ENCODE results near the gene ABCC10.
"Not testable (repeated sequence)": the region's sequence is repeated elsewhere in the genome, so short reads cannot be mapped to it uniquely, and the experiment has no call there.

The ABCC10 gene, protein sequence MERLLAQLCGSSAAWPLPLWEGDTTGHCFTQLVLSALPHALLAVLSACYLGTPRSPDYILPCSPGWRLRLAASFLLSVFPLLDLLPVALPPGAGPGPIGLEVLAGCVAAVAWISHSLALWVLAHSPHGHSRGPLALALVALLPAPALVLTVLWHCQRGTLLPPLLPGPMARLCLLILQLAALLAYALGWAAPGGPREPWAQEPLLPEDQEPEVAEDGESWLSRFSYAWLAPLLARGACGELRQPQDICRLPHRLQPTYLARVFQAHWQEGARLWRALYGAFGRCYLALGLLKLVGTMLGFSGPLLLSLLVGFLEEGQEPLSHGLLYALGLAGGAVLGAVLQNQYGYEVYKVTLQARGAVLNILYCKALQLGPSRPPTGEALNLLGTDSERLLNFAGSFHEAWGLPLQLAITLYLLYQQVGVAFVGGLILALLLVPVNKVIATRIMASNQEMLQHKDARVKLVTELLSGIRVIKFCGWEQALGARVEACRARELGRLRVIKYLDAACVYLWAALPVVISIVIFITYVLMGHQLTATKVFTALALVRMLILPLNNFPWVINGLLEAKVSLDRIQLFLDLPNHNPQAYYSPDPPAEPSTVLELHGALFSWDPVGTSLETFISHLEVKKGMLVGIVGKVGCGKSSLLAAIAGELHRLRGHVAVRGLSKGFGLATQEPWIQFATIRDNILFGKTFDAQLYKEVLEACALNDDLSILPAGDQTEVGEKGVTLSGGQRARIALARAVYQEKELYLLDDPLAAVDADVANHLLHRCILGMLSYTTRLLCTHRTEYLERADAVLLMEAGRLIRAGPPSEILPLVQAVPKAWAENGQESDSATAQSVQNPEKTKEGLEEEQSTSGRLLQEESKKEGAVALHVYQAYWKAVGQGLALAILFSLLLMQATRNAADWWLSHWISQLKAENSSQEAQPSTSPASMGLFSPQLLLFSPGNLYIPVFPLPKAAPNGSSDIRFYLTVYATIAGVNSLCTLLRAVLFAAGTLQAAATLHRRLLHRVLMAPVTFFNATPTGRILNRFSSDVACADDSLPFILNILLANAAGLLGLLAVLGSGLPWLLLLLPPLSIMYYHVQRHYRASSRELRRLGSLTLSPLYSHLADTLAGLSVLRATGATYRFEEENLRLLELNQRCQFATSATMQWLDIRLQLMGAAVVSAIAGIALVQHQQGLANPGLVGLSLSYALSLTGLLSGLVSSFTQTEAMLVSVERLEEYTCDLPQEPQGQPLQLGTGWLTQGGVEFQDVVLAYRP (N-terminal part only)

DNA sequence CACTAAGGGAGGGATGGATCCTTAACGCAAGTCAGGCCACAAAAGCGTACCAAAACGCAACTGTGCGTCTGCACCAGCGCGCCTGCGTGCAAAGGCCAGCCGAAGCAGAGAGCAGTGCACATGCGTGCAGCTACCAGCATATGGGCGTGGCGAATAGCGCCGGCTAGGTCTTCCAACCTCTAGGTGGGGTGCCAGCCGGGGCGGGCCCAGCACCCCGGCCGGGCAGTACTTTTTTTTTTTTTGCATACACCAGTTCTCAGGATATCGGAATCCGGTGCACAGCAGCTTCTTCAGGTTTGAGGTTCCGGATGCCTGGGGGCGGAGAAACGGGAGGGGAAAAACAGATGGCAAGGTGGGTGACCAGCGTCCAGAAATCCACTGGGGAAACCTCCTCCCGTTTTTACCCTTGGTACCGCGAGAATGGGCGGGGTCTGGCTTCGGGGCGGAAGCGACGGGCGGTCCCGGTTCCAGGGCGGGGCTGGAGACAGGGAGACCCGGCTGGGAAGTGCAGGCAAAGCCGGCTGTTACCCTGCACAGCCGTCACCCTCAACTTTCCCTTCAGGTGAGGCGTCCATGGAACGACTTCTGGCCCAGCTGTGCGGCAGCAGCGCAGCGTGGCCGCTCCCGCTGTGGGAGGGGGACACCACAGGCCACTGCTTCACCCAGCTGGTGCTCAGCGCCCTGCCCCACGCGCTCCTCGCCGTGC is at the start of gene ABCC10:
TSS of gene ABCC10 (plus strand) at position 136 of the 706 bp plus-strand sequence. CDS start at position 574, 438 bp downstream.
- peak; percentile 93 for DNase-seq (ENCODE audit: insufficient read length, low spot score)
- peak; percentile 41 for FAIRE-seq
- TF ChIP-seq, protein P1, sequence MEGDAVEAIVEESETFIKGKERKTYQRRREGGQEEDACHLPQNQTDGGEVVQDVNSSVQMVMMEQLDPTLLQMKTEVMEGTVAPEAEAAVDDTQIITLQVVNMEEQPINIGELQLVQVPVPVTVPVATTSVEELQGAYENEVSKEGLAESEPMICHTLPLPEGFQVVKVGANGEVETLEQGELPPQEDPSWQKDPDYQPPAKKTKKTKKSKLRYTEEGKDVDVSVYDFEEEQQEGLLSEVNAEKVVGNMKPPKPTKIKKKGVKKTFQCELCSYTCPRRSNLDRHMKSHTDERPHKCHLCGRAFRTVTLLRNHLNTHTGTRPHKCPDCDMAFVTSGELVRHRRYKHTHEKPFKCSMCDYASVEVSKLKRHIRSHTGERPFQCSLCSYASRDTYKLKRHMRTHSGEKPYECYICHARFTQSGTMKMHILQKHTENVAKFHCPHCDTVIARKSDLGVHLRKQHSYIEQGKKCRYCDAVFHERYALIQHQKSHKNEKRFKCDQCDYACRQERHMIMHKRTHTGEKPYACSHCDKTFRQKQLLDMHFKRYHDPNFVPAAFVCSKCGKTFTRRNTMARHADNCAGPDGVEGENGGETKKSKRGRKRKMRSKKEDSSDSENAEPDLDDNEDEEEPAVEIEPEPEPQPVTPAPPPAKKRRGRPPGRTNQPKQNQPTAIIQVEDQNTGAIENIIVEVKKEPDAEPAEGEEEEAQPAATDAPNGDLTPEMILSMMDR (IDR thresholded peaks at IDR 0.05; ENCODE audit: insufficient read depth, missing control alignments), result peak; percentile 24

DNA sequence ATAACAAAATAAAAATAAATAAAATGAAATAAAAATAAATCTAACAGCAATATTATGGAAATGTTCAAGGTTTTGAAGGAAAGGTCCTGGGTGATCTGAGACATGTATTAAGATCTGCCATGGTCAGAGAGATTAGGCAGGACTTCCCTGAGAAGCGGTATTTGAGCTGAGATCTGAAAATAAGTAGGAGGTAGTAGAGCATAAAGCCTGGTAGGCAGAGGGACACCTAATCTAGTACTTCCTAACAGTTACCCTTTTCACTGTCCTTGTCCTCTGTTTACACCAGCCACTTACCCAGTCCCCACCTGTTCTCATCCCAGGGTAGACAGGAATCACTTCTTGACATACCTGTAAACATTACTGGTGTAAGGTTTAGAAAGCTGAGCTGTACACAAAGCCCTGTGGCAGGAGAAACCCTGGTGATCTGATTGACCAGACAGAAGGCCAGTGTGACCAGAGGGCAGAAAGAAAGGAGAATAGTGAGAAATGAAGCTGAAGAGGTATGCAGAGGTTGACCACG is 49.6 kb upstream of the ABCC10 start:
- no peak for DNase-seq (ENCODE audit: insufficient read length, low spot score)
- no peak for FAIRE-seq
- TF ChIP-seq, protein P1 (IDR thresholded peaks at IDR 0.05; ENCODE audit: insufficient read depth, missing control alignments), result no peak

DNA sequence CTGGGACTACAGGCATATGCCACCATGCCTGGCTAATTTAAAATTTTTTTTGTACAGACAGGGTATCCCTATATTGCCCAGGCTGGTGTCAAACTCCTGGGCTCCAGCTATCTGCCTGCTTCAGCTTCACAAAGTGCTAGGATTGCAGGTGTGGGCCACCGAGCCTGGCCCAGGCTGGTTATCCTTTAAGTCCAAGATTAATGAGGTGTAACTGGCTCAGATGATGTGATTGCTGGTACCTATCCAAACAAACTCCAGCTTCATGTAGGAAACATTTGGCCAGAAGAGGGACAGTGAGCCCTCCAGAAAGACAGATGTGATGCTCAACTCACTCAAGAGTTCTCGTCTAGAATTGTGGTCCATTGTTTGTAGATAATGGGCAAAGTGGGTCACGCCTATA is 48.7 kb upstream of the ABCC10 start:
- FAIRE-seq (no peak), DNase-seq (ENCODE audit: insufficient read length, low spot score) (no peak)
- TF ChIP-seq, protein P1 (IDR thresholded peaks at IDR 0.05; ENCODE audit: insufficient read depth, missing control alignments), result no peak

DNA sequence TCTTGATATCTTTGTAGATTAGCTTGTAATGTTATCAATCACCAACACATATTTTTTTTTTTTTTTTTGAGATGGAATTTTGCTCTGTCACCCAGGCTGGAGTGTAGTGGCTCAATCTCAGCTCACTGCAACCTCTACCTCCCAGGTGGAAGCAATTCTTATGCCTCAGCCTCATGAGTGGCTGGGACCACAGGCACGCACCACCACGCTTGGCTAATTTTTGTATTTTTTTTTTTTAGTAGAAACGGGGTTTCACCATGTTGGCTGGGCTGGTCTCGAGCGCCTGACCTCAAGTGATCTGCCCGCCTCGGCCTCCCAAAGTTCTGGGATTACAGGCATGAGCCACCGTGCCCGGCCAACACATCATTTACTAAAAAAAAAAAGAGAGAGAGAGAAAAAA is 46.5 kb upstream of the ABCC10 start:
- not testable (repeated sequence) for DNase-seq (ENCODE audit: insufficient read length, low spot score); FAIRE-seq

DNA sequence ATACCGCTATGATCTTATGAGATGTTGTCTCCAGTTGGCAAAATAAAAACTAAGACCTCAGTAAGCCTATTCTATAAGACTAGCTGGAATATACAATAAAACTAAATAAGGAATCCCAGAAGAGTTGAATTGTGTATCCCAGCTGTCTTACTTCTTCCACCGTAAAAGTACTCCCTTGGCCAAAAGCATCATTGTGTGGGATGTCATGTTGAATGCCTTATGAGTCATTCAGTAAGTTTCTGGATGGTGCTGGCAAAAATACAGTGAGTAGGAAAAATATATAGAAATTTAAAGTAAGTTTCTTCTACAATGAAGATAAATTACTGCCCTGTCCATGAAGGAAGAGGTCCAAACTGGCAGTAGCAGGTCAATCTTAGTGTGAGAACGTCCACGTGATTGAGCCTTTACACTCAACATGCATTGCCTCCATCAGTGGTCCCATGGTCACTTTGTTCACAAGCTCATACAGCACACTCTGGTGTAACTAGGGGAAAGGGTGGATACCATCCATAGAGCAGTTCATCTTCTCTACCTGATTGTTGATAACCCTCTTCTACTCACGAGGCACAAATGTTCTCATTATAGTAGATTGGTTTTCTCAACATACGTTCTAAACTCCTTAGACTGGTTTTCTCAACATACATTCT is 44.2 kb upstream of the ABCC10 start:
- DNase-seq (ENCODE audit: insufficient read length, low spot score) (no peak), FAIRE-seq (no peak)
- TF ChIP-seq, protein P1 (IDR thresholded peaks at IDR 0.05; ENCODE audit: insufficient read depth, missing control alignments), result no peak

DNA sequence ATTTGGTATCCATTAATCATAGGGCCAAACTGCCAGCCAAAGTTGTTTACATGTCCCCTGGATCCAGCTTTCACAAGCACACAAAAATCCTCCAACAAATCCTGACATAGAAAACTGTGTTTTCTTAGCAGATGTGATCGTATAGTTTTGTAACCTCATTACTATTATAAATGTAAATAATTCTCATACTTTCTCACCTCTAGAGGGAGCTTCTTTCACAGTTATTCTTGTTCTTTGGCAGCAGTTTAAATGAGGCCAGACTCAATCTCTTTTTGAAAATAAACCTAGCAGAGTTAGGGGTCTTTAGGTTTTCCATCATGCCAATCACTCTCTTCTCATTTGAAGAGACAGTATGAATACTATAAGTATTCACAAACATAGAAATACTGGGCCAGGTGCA is 40.8 kb upstream of the ABCC10 start:
- FAIRE-seq (no peak), DNase-seq (ENCODE audit: insufficient read length, low spot score) (no peak)
- TF ChIP-seq, protein P1 (IDR thresholded peaks at IDR 0.05; ENCODE audit: insufficient read depth, missing control alignments), result peak; percentile 49

All from D721Med (cell line).